Vagina (tissue), 2 donors: ENCODE measurements around the gene FUT9. TPM values are rescaled to one million over a fixed set of nuclear protein-coding genes. Genes with fewer than 3 reads are reported as not detected.

Experiments used
- DNase-seq, 2 donors: peaks; one replicate each; pipeline ENCODE4 v3.0.0-alpha.2; 2017; ENCODE audit errors: extremely low spot score in 2 of 2
- H3K27ac ChIP-seq: fragments of 200-600 bp; sonication (generic); one replicate; pipeline ENCODE4 v1.5.1; 2019
- H3K27me3 ChIP-seq: fragments of 200-600 bp; sonication (generic); one replicate; pipeline ENCODE4 v1.5.1; 2019
- H3K36me3 ChIP-seq, 2 donors: fragments of 200-600 bp; sonication (generic); one replicate each; pipeline ENCODE4 v1.5.1; 2017 to 2019
- H3K4me1 ChIP-seq: fragments of 200-600 bp; sonication (generic); one replicate; pipeline ENCODE4 v1.5.1; 2019
- H3K4me3 ChIP-seq, 2 donors: fragments of 200-600 bp; sonication (generic); 1 replicate in 1 of 2; 2 replicates in 1 of 2; pipeline ENCODE4 v1.5.1; 2016 to 2019
- H3K9me3 ChIP-seq: fragments of 200-600 bp; sonication (generic); one replicate; pipeline ENCODE4 v1.5.1; 2019
- POLR2A ChIP-seq, 2 donors: fragments of 450-650 bp; IDR thresholded peaks; one replicate each; pipeline ENCODE4 v1.6.1; 2017; ENCODE audit warnings: antibody characterized with exemption in 2 of 2, mild to moderate bottlenecking in 2 of 2, moderate library complexity in 2 of 2
- POLR2AphosphoS5 ChIP-seq, 2 donors: sonication (generic); formaldehyde crosslinking; IDR thresholded peaks; one replicate each; pipeline ENCODE4 v1.9.0; 2017; ENCODE audit warnings: antibody characterized with exemption in 2 of 2, mild to moderate bottlenecking in 2 of 2, low read depth in 1 of 2; ENCODE audit not compliant: insufficient read depth in 1 of 2
- intact Hi-C: fragments of 100-400 bp; cut with DNase I; formaldehyde crosslinking; loops from one replicate; pipeline ENCODE4 v1.15.1; 2023
- total RNA-seq: library from RNA; depleted of rRNA; stranded (reverse); fragments of >200 nt; gene quantifications from one replicate; pipeline ENCODE4 v1.2.3, GENCODE V29; 2016
- TF ChIP-seq, protein P1 (sequence below), 3 experiments: fragments of 450-650 bp in 2 of 3; fragments of 200-600 bp in 1 of 3; sonication (generic) in 1 of 3; IDR thresholded peaks; one replicate each; pipeline ENCODE4 v1.5.1; 2017 to 2019; ENCODE audit warnings: antibody characterized with exemption in 3 of 3, mild to moderate bottlenecking in 2 of 3, moderate library complexity in 2 of 3

The FUT9 gene
- total RNA-seq, 1 donor from 2014 or later: not detected

DNA sequence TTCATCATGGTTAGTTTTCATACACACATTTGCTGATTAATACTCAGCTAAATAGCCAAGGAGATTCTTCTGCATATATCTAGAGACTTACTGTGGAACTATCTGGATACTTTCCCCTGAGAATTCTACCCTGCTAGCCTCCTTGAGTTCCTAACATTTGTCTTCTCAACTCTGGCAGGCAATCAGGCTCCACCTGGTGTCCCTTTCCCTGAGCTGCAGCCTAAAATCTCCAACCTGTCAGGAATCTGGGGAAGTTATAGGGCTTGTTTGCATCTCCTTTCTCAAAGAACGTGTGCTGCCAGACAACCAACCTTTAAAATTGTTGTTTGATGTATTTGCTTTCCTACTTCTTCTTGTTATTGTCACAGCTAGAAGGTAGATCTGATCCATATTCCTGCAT is 73.4 kb downstream of the FUT9 start:
- Histone ChIP-seq H3K27me3 (no peaks in the 10 kb centered on the region), H3K27ac (no peak overlapping the region), H3K4me3 (no peak overlapping the region), H3K9me3 (no peaks in the 10 kb centered on the region), H3K4me1 (no peaks in the 10 kb centered on the region), H3K36me3 (no peaks in the 10 kb centered on the region)
- intact Hi-C loops: no loop called here
- TF ChIP-seq POLR2AphosphoS5 (IDR thresholded peaks at IDR 0.05; ENCODE audit: insufficient read depth in 1 of 2, low read depth in 1 of 2): no peak
- no peak for DNase-seq

DNA sequence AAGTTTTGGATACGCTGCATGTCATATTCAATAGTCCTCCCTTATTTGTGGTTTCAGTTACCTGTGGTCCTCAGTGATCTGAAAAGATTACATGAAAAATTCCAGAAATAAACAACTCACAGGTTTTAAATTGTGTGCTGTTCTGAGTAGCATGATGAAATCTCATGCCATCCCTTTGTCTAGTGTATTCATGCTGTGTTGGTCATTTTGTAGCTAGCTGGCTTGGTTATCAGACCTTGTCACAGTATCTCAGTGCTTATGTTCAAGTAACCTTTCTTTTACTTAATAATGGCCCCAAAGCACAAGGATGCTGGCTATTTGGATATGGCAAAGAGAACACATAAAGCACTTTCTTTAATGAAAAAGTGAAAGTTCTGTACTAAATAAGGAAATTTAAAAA is 78.3 kb downstream of the FUT9 start:
- Histone ChIP-seq H3K27me3 (no peaks in the 10 kb centered on the region), H3K9me3 (no peaks in the 10 kb centered on the region), H3K36me3 (no peaks in the 10 kb centered on the region), H3K4me3 (no peak overlapping the region), H3K27ac (no peak overlapping the region), H3K4me1 (no peaks in the 10 kb centered on the region)
- TF ChIP-seq, protein P1, sequence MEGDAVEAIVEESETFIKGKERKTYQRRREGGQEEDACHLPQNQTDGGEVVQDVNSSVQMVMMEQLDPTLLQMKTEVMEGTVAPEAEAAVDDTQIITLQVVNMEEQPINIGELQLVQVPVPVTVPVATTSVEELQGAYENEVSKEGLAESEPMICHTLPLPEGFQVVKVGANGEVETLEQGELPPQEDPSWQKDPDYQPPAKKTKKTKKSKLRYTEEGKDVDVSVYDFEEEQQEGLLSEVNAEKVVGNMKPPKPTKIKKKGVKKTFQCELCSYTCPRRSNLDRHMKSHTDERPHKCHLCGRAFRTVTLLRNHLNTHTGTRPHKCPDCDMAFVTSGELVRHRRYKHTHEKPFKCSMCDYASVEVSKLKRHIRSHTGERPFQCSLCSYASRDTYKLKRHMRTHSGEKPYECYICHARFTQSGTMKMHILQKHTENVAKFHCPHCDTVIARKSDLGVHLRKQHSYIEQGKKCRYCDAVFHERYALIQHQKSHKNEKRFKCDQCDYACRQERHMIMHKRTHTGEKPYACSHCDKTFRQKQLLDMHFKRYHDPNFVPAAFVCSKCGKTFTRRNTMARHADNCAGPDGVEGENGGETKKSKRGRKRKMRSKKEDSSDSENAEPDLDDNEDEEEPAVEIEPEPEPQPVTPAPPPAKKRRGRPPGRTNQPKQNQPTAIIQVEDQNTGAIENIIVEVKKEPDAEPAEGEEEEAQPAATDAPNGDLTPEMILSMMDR (IDR thresholded peaks at IDR 0.05): no peak
- TF ChIP-seq POLR2A (IDR thresholded peaks at IDR 0.05): no peak
- no peak for TF ChIP-seq POLR2AphosphoS5 (IDR thresholded peaks at IDR 0.05; ENCODE audit: insufficient read depth in 1 of 2, low read depth in 1 of 2)
- intact Hi-C loops: no loop called here
- DNase-seq: no peak

DNA sequence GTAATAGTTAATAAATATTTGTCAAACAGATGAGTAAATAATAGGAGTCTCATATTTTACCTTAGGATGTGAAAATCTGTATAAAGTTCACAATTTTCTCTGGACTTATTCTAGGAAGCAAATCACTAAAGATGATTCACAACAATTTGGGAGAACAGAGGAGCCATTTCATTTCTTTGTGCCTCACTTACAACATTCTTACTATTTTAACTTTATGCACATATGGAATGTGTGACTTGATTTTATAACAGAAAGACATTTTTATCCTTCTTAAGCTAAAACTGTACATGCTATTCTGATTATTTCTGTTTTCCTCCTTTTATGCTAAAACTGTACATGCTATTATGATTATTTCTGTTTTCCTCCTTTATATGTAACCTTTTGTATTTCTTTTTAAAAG is 83.3 kb downstream of the FUT9 start:
- DNase-seq: no peak
- H3K9me3 ChIP-seq: no peaks in the 10 kb centered on the region
- no peak overlapping the region for H3K27ac ChIP-seq
- H3K27me3 ChIP-seq: no peaks in the 10 kb centered on the region
- TF ChIP-seq POLR2AphosphoS5 (IDR thresholded peaks at IDR 0.05; ENCODE audit: insufficient read depth in 1 of 2, low read depth in 1 of 2) (no peak), POLR2A (IDR thresholded peaks at IDR 0.05) (no peak)
- TF ChIP-seq, protein P1 (IDR thresholded peaks at IDR 0.05): no peak
- H3K4me1 ChIP-seq: no peaks in the 10 kb centered on the region
- no peaks in the 10 kb centered on the region for H3K36me3 ChIP-seq
- intact Hi-C loops: no loop called here
- no peak overlapping the region for H3K4me3 ChIP-seq

DNA sequence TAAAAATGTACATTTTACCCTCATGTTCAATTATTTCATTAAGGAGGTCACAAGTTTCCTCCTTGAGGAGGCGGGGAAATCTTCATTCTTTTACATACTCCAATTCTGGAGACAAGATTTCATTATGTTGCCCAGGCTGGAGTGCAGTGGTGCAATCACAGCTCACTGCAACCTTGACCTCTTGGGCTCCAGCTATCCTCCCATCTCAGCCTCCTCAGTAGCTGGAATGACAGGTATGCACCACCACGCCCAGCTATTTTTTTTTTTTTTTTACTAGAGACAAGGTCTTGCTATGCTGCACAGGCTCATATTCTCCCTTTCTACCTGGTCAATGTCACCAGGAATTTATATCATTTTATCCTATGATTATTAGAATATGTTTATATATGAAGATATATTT is 85.8 kb downstream of the FUT9 start:
- no peaks in the 10 kb centered on the region for H3K4me1 ChIP-seq
- intact Hi-C loops: no loop called here
- TF ChIP-seq POLR2AphosphoS5 (IDR thresholded peaks at IDR 0.05; ENCODE audit: insufficient read depth in 1 of 2, low read depth in 1 of 2) (no peak), POLR2A (IDR thresholded peaks at IDR 0.05) (no peak)
- TF ChIP-seq, protein P1 (IDR thresholded peaks at IDR 0.05): no peak

DNA sequence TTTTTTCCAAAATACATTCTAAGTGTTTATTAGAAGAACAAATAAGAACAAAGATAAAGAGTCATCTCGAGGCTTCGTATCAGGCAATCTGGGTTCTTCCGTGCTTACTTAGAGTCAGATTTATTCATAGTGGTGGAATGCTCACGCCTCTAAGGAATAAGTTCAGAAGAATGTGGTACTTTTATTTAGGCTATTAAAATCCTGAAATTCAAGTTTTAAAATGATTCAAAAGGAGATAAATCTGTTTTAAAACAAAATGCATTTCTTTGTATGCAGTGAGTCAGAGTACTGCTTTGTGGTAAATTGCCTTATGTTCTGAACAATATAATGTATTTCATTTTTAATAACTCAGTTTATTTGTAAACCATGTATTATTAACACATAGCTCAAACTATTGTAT is 89.1 kb downstream of the FUT9 start:
- no peak overlapping the region for H3K27ac ChIP-seq
- no peaks in the 10 kb centered on the region for H3K27me3 ChIP-seq
- no peak for DNase-seq
- no peak overlapping the region for H3K4me3 ChIP-seq
- no peaks in the 10 kb centered on the region for H3K36me3 ChIP-seq
- H3K9me3 ChIP-seq: no peaks in the 10 kb centered on the region
- intact Hi-C loops: no loop called here
- H3K4me1 ChIP-seq: no peaks in the 10 kb centered on the region
- TF ChIP-seq, protein P1 (IDR thresholded peaks at IDR 0.05): no peak
- no peak for TF ChIP-seq POLR2AphosphoS5 (IDR thresholded peaks at IDR 0.05; ENCODE audit: insufficient read depth in 1 of 2, low read depth in 1 of 2)
- no peak for TF ChIP-seq POLR2A (IDR thresholded peaks at IDR 0.05)

More for the DNA sequence above, 85.8 kb downstream of the FUT9 start:
- Histone ChIP-seq H3K36me3 (no peaks in the 10 kb centered on the region), H3K27me3 (no peaks in the 10 kb centered on the region), H3K9me3 (no peaks in the 10 kb centered on the region), H3K27ac (no peak overlapping the region), H3K4me3 (no peak overlapping the region)
- no peak for DNase-seq

DNA sequence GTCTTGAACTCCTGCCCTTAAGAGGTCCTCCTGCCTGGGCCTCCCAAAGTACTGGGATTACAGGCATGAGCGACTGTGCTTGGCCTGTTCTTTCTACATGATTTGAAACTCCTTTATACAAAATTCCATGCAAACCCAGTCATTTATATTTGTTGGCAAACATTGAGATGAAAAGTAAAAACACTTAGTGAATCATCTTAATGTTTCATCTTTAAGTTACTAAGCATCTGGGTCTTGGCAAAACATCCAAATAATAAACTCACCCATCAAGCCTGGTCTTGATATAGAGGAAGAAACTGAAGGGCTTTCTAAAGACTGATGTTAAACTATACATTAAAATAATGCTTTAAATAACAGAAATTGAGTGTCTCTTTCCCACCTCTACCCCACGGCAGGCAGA is 95.1 kb downstream of the FUT9 start:
- H3K4me1 ChIP-seq: no peaks in the 10 kb centered on the region
- H3K36me3 ChIP-seq: no peaks in the 10 kb centered on the region
- intact Hi-C loops: no loop called here
- H3K4me3 ChIP-seq: no peak overlapping the region
- H3K27me3 ChIP-seq: no peaks in the 10 kb centered on the region
- no peak for DNase-seq
- H3K9me3 ChIP-seq: no peaks in the 10 kb centered on the region
- no peak for TF ChIP-seq POLR2A (IDR thresholded peaks at IDR 0.05)
- TF ChIP-seq, protein P1 (IDR thresholded peaks at IDR 0.05): no peak
- TF ChIP-seq POLR2AphosphoS5 (IDR thresholded peaks at IDR 0.05; ENCODE audit: insufficient read depth in 1 of 2, low read depth in 1 of 2): no peak
- no peak overlapping the region for H3K27ac ChIP-seq
